T-helper 2 cell treated with Interferon-gamma antibody and Interleukin-4, amounts not matched to agents 100 ng/mL and 5 ng/mL, for 36 hours (primary cell): ENCODE data around the gene HOXA9. TPM values are rescaled to one million over a fixed set of nuclear protein-coding genes. Genes with fewer than 3 reads are reported as not detected.

ENCODE experiments used
- intact Hi-C: fragments of 100-400 bp; cut with micrococcal nuclease; formaldehyde crosslinking; loops from one replicate; pipeline ENCODE4 v1.15.1; 2023
- total RNA-seq: library from RNA; stranded (reverse); gene quantifications from 2 replicates; pipeline ENCODE4 v1.2.3, GENCODE V29; 2022

HOXA9 gene
- total RNA-seq, 1 donor from 2014 or later: not detected

- intact Hi-C loops: loop anchor here (1.0 to 2.0 kb wide), 2 partner anchors 9 to 28 kb away; partner anchors contain the start of gene HOXA11
These were observed 8.2 kb downstream of the HOXA9 start for GRCh38 chr7:27156916-27157701.

- intact Hi-C loops: loop anchor here (2.0 kb wide), 1 partner anchor 28 kb away; the partner anchor contains the start of gene HOXA11
These were observed 8.8 kb downstream of the HOXA9 start, which contains the start of gene HOXA7 for GRCh38 chr7:27156508-27156898. TSS of gene HOXA7 (minus strand) at chr7:27156675. CDS start at chr7:27156545, 130 bp downstream.

GRCh38 chr7:27155816-27156507, 9.4 kb downstream of the HOXA9 start:
- intact Hi-C loops: loop anchor here (2.0 kb wide), 1 partner anchor 29 kb away; the partner anchor contains the start of gene HOXA11

GRCh38 chr7:27154901-27155815, 10.2 kb downstream of the HOXA9 start:
- intact Hi-C loops: no loop called here

GRCh38 chr7:27154369-27154768, 11.0 kb downstream of the HOXA9 start:
- intact Hi-C loops: no loop called here

GRCh38 chr7:27153526-27153925, 11.8 kb downstream of the HOXA9 start:
- intact Hi-C loops: no loop called here

- intact Hi-C loops: no loop called here
These were observed 12.4 kb downstream of the HOXA9 start for GRCh38 chr7:27152816-27153442.

GRCh38 chr7:27151931-27152815, 13.2 kb downstream of the HOXA9 start, which contains the start of gene HOXA3:
TSS of gene HOXA3 (minus strand) at chr7:27152583. CDS start at chr7:27110640, 41,943 bp downstream.
- intact Hi-C loops: loop anchor here (2.0 kb wide), 2 partner anchors 15 to 55 kb away; no protein-coding TSS in a partner anchor

GRCh38 chr7:27151341-27151930, 13.9 kb downstream of the HOXA9 start:
- intact Hi-C loops: loop anchor here (2.0 kb wide), 2 partner anchors 15 to 55 kb away; no protein-coding TSS in a partner anchor

- intact Hi-C loops: loop anchor here (1.0 to 2.0 kb wide), 3 partner anchors 10 to 54 kb away; no protein-coding TSS in a partner anchor
These were observed 14.6 kb downstream of the HOXA9 start for GRCh38 chr7:27150568-27151340.

GRCh38 chr7:27149842-27150567, 15.3 kb downstream of the HOXA9 start:
- intact Hi-C loops: loop anchor here (1.0 to 2.0 kb wide), 3 partner anchors 10 to 53 kb away; no protein-coding TSS in a partner anchor

- intact Hi-C loops: no loop called here
These were observed 16.3 kb downstream of the HOXA9 start for GRCh38 chr7:27148756-27149641.

GRCh38 chr7:27148031-27148755, 17.1 kb downstream of the HOXA9 start:
- intact Hi-C loops: no loop called here

- intact Hi-C loops: no loop called here
These were observed 17.9 kb downstream of the HOXA9 start, which contains the start of gene HOXA6 for GRCh38 chr7:27147199-27148030. TSS of gene HOXA6 (minus strand) at chr7:27147774. CDS start at chr7:27147749, 25 bp downstream.
